HG03045 (cell line): ENCODE results near the gene F9.
"Not testable (repeated sequence)": the region's sequence is repeated elsewhere in the genome, so short reads cannot be mapped to it uniquely, and the experiment has no call there.

Source experiments
- ATAC-seq: cut with Tn5 transposase; IDR thresholded peaks from one replicate; pipeline ENCODE4 v1.9.1; 2021; ENCODE audit warnings: mild to moderate bottlenecking, moderate library complexity; ENCODE audit not compliant: unreplicated experiment

Gene F9

GRCh38 chrX:139530550-139530949 is at the start of gene F9:
Gene F9, plus strand, starts transcription at chrX:139530739. Its CDS starts 26 bp downstream, at chrX:139530765.
- ATAC-seq: no peak

- ATAC-seq: no peak
These were observed 46.8 kb upstream of the F9 start for GRCh38 chrX:139483699-139484098.

- ATAC-seq: no peak
These were observed 45.9 kb upstream of the F9 start for GRCh38 chrX:139484591-139484990.

- no peak for ATAC-seq
These were observed 35.2 kb upstream of the F9 start for GRCh38 chrX:139495324-139495723.

DNA sequence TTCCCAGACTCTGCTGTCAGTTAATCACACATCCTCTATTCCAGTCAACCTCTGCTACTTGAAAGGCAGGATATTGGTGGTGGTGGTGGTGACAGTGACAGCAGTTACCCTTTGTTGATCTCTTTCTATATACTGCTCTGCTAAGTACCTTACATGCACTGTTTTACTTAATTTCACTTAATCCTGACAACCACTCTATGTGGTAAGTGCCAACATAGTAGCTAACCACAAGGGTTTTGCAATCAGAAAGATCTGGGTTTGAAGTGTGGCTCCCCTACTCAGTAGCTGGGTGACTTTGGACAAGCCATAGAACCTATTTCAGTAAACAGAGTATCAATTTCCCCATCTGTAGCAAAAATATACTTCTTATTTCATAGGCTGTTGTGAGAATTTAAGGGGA is 24.2 kb upstream of the F9 start:
- ATAC-seq: no peak

GRCh38 chrX:139508099-139508498 is 22.4 kb upstream of the F9 start:
- ATAC-seq: no peak

DNA sequence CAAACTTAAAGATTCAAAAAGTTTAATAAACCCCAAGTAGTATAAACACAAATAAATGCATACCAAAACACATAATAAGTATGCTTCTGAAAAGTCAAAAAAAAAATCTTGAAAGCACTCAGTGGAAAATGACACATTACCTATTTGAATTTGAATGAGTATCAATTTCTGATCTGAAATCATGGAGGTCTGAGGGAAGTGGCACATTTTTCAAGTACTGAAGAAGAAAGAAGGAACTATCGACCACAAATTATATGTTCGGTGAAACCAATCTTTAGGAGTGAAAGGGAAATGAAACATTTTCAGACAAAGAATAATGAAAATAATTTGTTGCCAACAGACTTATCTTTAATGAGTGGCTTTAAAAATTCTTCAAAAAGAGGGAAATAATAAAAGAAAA is 12.1 kb upstream of the F9 start:
- ATAC-seq: no peak

DNA sequence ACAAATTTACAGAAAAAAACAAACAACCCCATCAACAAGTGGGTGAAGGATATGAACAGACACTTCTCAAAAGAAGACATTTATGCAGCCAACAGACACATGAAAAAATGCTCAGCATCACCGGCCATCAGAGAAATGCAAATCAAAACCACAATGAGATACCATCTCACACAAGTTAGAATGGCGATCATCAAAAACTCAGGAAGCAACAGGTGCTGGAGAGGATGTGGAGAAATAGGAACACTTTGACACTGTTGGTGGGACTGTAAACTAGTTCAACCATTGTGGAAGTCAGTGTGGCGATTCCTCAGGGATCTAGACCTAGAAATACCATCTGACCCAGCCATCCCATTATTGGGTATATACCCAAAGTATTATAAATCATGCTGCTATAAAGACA is 1.7 kb upstream of the F9 start:
- ATAC-seq: not testable (repeated sequence)

DNA sequence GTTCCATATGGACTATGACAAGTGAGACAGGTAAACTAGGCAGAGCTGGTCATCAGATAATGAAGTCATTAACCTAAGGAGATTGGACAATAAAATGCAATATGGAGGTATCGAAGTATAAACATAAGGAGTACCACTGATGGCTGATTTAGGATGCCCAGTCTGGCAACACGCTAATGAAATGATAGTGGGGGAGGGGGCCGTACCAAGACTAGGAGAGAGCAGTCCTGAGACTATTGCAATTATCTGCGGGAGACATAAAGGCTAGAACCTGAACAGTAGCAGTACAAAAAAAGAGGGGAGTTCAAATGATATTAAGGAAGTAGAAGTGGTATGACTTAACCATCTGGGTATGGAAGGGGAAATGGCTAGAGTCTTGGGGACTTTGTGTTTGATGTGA is 2.3 kb downstream of the F9 start:
- ATAC-seq: no peak

DNA sequence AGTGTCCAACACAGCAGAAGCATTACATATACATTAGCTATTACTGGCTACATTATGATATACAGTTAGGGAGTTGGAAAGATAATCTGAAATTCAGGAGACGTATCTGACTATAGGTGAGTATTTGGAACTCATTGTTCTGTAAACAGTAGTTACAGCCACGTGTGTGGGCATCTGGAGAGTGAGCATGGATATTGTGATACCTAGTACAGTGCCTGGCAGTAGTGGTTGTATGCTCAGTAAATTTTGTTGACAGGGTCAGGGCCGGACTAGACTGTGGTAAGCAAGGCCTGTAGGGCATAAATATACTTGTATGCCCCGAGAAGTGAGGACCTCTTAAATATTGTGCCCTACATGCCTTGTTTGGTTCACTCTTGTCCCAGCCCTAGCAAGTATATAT is 2.9 kb downstream of the F9 start:
- ATAC-seq: no peak

DNA sequence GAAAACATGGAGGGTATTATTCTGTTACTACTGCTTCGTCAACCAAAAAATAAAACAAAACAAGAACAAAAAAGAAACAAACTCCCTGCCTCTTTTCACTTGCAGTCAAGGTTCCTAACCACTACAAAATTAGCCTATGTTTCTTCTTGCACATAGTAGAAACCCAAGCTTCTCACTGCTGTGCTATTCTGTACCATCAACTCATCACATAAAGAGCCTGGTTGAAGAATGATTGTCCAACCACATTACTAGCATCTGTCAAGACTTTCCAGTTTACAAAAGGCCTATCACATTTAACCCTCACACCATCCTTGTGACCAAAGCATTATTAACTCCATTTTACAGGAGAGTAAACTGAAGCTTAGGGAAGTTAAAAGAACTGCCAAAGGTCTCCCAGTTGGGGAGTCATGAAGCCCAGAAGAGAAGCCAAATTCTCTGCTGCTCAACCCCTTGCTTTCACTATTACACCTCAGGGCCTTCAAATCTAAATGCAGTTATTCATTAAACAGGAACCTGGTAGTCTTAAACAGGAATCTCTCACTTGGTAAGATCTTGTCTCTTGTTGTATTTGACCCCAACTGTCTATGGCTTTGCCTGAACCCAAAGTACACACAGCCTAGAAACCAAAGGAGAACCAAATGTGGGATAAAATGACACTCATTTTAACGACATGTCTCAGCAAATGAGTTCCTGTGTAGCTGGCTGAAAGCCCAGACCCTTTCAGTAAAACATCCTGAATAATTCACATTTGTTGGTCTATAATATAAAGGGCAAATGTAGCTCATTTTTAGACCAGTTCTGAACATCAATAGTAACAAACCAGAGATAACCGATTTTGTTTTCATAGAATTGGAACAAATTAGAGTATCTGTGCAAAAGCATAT is 8.6 kb downstream of the F9 start:
- no peak for ATAC-seq

DNA sequence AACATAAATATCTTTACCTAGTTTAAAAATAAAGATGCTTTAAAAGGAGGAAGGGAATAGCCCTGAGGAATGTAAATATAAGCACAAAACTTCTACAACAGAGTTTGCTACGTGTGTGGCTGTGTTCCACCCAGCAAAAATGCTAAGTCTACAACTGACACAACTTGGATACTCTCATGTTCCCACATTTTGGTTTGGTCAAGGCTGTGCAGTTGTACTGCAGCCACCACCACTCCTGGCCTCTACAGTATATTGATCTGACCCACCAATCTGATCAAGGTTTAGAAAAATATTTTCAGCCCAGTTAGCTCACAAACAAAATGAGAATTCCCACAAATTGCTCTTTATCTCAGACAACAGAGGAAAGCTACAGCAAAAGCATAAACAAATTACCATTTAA is 12.1 kb downstream of the F9 start:
- ATAC-seq: no peak

DNA sequence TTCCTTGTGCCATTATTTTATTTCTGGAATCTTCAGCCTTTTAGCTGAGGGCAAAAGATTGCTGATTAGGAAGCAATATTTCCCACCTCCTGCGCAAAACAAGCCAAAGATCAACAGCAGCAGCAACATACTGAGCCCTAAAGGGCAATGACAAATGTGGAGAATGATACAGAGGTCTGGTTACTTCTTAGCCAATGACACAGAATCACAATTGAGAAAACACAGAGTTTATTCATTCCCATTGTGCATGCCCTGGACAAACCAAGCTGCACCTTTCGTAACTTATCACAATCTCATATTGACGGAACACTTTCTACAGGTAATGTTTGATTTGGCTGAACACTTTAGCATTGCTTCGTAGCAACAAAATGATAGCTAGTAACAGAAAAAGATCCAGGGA is 13.4 kb downstream of the F9 start:
- no peak for ATAC-seq

DNA sequence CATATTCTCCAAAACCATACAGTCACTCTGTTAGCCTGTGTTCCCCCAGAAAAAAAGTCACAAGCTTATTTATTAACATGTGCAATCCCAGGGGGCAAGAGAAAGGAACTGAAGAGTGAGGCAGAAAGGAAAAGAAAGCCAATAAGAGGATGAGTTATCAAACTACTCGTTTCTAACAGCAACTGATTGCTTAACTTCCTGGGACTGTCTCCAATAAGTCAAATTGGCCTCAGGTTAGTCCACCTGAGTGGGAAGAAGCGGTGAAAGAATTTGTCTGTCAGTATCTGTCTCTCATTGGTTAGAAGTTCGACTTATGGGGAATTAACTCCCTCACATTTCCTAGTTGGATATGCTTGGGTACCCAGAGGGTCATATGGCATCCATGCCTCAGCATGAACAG is 14.1 kb downstream of the F9 start:
- ATAC-seq: no peak

- no peak for ATAC-seq
These were observed 23.8 kb downstream of the F9 start for GRCh38 chrX:139554376-139554775.

DNA sequence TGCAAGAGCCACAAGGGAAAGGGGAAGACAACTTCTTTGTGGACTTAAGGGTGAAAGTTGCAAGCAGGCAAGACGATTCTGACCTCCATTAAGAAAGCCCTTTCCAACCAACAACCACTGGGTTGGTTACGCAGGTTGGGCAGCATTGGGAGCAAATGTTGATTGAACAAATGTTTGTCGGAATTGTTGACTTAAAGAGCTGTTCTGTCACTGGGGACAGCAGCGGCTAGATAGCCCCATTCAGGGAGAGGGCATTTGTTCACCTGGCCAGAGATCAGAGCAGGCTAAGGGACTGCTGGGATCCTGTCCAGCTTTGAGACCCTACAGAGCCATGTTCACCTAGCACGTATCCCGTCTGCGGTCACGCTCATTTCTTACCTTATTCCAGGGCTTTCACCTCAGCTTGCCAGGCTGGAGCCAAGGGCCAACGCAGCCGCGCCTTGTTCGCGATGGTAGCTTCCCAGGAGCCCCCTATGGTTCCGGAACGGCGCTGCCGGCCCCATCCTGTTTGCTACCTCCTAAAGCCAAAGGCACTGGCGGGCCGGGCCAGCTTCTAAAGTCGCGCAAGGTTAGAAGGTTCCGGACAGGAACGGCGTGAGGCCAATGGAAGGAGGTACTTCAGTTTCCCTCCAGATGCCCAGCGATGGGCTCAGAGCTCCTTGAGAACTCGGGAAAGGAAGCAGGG is 24.6 kb downstream of the F9 start:
- no peak for ATAC-seq

GRCh38 chrX:139559383-139560042 is 29.0 kb downstream of the F9 start:
- ATAC-seq: no peak

- ATAC-seq: no peak
These were observed 29.7 kb downstream of the F9 start for GRCh38 chrX:139560221-139560620.

DNA sequence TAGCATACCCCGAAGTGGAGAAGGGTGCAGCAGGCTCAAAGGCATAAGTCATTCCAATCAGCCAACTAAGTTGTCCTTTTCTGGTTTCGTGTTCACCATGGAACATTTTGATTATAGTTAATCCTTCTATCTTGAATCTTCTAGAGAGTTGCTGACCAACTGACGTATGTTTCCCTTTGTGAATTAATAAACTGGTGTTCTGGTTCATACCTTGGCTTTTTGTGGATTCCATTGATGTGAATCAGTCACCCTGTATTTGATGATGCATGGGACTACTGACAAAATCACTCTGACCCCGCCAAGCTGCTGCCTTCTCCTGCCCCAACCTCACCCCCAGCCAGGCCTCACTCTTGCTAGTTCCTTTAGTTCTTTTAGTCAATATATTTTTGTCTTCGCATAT is 32.7 kb downstream of the F9 start:
- no peak for ATAC-seq

DNA sequence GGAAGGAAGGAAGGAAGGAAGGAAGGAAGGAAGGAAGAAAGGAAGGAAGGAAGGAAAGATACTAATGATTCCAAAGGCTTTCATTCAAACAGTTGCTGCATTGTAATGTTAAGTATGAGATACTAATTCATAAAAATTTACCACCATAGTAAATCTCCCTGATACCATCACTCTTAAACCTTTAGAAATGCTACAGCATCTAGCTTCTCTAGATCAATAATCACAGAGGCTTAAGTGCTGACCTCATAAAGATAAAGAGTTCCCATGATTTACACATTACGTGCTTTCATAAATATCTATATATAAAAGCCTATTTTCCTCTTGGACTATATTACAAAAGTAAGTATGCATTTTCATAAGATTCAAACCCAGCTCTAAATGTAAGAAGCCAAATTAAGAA is 36.4 kb downstream of the F9 start:
- ATAC-seq: no peak

- no peak for ATAC-seq
These were observed 50.5 kb downstream of the F9 start for GRCh38 chrX:139581068-139581467.

GRCh38 chrX:139585613-139586012 is 55.1 kb downstream of the F9 start:
- no peak for ATAC-seq
